Dermis lymphatic vessel endothelial cell (primary cell): ENCODE measurements around the gene TSPAN11. TPM values are rescaled to one million over a fixed set of nuclear protein-coding genes. Genes with fewer than 3 reads are reported as not detected.

ENCODE experiments used
- total RNA-seq: library from RNA; depleted of rRNA; stranded (reverse); fragments of >200 nt; gene quantifications from 2 replicates; pipeline ENCODE4 v1.2.1, GENCODE V29; 2014

Gene TSPAN11, protein sequence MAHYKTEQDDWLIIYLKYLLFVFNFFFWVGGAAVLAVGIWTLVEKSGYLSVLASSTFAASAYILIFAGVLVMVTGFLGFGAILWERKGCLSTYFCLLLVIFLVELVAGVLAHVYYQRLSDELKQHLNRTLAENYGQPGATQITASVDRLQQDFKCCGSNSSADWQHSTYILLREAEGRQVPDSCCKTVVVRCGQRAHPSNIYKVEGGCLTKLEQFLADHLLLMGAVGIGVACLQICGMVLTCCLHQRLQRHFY
- total RNA-seq, result 7.4 and 18.0 TPM in 2 replicates

DNA sequence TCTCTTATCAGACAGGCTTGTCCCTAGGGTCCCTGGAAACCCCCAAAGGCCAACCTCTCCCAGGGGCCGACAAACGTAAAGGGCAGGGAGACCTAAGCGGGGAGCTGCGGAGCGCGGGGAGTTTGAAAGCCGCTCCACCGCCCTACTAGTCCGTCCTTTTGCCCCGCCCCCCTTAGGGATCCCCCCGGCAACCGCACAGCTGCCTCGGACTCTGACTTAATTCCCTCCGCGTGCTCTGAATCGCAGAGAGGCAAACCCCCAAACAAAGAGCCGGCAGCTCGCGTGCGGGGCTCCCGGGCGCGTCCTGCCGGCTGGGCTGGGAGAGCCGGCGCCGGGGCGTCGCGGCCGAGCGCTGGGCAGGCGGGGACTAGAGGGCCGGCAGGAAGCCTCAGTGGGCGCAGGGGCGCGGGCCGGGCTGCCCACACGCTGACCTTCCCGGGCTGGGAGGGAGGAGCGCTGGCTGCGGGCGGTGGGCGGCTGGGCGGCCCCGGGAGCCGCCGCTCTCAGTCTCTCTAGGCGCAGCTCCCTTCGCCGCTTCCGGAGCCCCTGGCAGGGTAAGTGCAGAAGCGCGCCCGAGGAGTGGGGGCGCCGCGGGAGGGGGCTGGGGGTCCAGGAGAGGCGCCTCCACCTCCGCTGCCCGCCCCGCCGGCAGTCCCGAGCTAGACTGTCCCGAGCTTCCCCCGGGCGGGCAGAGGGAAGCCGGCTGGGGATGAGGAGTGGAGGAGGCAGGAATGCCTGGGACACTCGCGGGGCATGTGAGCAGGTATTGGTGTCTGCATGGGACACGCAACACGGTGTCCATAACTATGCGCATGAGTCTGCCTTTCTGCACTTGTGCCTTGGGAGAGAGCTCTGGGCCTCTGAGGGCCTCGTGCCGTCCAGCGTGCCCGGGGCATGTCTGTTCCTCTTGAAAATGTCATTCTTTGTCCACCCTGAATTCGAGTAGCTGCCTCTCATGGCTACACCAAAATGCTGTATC, at the start of gene TSPAN11:
Gene TSPAN11, plus strand, starts transcription at position 506 of the 979 bp plus-strand sequence. CDS start 27,244 bp downstream, outside the sequence.

Other genes starting within 250 kb of the TSPAN11 start
- gene IPO8, start 230.9 kb upstream of the TSPAN11 start, total RNA-seq, result 35.8 and 50.5 TPM in 2 replicates
- gene CAPRIN2, start 171.8 kb upstream of the TSPAN11 start, total RNA-seq, result 8.1 and 9.3 TPM in 2 replicates
- 4.8 and 9.5 TPM in 2 replicates for gene DDX11, start 147.1 kb downstream of the TSPAN11 start, total RNA-seq